ENCODE results near the gene TDRD12.

Gene TDRD12

DNA sequence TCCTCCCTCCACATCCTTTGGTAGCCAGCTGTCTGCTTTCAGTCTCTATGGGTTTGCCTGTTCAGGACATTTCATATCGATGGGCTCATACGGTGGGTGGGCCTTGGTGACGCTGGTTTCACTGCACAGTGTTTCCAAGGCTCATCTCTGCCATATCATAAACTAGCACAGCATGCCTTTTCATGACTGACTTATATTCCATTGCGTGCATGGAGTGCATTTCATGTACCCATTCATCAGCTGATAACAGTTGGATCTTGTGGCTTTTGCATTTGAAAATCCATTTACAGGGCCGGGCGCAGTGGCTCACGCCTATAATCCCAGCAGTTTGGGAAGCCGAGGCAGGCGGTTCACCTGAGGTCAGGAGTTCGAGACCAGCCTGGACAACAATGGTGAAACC lies 69.9 kb downstream of the TDRD12 start:
- H3K4me2 ChIP-seq (ENCODE audit: low read length): no peak overlapping the region
- H3K9ac ChIP-seq (ENCODE audit: low read length): no peak overlapping the region
- 0 out of 2 replicates have a peak, but pooled peaks cover 2% of the 10 kb centered on the region for H3K27me3 ChIP-seq (ENCODE audit: low read depth, low read length)
- H3K4me3 ChIP-seq (ENCODE audit: low read length): no peak overlapping the region
- no peak overlapping the region for H3K27ac ChIP-seq (ENCODE audit: low read length)
- TF ChIP-seq, protein P1, sequence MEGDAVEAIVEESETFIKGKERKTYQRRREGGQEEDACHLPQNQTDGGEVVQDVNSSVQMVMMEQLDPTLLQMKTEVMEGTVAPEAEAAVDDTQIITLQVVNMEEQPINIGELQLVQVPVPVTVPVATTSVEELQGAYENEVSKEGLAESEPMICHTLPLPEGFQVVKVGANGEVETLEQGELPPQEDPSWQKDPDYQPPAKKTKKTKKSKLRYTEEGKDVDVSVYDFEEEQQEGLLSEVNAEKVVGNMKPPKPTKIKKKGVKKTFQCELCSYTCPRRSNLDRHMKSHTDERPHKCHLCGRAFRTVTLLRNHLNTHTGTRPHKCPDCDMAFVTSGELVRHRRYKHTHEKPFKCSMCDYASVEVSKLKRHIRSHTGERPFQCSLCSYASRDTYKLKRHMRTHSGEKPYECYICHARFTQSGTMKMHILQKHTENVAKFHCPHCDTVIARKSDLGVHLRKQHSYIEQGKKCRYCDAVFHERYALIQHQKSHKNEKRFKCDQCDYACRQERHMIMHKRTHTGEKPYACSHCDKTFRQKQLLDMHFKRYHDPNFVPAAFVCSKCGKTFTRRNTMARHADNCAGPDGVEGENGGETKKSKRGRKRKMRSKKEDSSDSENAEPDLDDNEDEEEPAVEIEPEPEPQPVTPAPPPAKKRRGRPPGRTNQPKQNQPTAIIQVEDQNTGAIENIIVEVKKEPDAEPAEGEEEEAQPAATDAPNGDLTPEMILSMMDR (IDR thresholded peaks at IDR 0.05; ENCODE audit: low read depth, low read length): no peak
- no peak for TF ChIP-seq EZH2phosphoT487 (IDR thresholded peaks at IDR 0.05; ENCODE audit: low read depth)
- H3K36me3 ChIP-seq (replicated peaks; ENCODE audit: low read depth, low read length): no peaks in the 10 kb centered on the region
- no peaks in the 10 kb centered on the region for H3K9me3 ChIP-seq (ENCODE audit: insufficient read depth, low read length)
- no peaks in the 10 kb centered on the region for H3K79me2 ChIP-seq (ENCODE audit: low read length)
- H4K20me1 ChIP-seq (ENCODE audit: insufficient read depth, low read length): no peaks in the 10 kb centered on the region
- H3K4me1 ChIP-seq (ENCODE audit: low read length): no peaks in the 10 kb centered on the region
- H2AFZ ChIP-seq (ENCODE audit: low read depth, low read length): no peak overlapping the region

DNA sequence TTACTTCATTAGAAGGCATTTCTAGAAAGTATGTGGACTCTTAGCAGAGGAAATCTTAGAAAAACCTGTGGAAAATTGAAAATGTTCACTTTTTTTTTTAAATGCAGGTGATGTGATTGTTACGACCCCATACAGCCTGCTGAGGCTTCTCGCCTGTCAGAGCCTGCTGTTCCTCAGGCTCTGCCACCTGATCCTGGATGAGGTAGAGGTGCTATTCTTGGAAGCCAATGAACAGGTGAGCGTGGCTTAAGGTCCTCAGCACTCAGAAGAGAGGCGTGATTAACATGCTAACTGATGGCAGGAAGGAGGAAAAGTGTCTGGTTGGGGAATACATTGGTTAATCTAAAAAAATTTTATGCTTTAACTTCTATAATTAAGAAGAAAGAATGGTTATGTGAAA lies 78.6 kb downstream of the TDRD12 start:
- no peak overlapping the region for H3K4me2 ChIP-seq (ENCODE audit: low read length)
- H3K79me2 ChIP-seq (ENCODE audit: low read length): no peaks in the 10 kb centered on the region
- no peak for TF ChIP-seq EZH2phosphoT487 (IDR thresholded peaks at IDR 0.05; ENCODE audit: low read depth)
- TF ChIP-seq, protein P1 (IDR thresholded peaks at IDR 0.05; ENCODE audit: low read depth, low read length): no peak
- H3K36me3 ChIP-seq (replicated peaks; ENCODE audit: low read depth, low read length): no peaks in the 10 kb centered on the region
- H3K27me3 ChIP-seq (ENCODE audit: low read depth, low read length): 0 out of 2 replicates have a peak, but pooled peaks cover 2% of the 10 kb centered on the region
- H4K20me1 ChIP-seq (ENCODE audit: insufficient read depth, low read length): no peaks in the 10 kb centered on the region
- no peaks in the 10 kb centered on the region for H3K9me3 ChIP-seq (ENCODE audit: insufficient read depth, low read length)
- H3K4me1 ChIP-seq (ENCODE audit: low read length): no peaks in the 10 kb centered on the region
- no peak overlapping the region for H2AFZ ChIP-seq (ENCODE audit: low read depth, low read length)
- H3K4me3 ChIP-seq (ENCODE audit: low read length): no peak overlapping the region
- no peak overlapping the region for H3K27ac ChIP-seq (ENCODE audit: low read length)
- H3K9ac ChIP-seq (ENCODE audit: low read length): no peak overlapping the region

DNA sequence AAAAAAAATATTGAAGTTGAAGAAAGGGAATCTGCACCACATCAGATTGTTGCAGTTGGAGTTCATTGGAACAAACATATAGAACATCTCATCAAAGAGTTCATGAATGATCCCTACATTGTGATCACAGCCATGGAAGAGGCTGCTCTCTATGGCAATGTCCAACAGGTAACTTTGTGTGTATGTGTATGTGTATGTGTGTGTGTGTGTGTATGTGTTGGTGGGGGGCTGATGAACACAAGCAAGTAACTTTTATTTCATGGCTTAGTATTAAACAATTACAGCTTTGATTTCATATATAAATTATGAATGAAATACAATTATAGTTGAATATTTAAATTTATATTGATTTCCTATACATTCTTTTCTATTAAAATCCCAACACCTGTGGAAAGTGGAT lies 80.6 kb downstream of the TDRD12 start:
- H3K9me3 ChIP-seq (ENCODE audit: insufficient read depth, low read length): no peaks in the 10 kb centered on the region

DNA sequence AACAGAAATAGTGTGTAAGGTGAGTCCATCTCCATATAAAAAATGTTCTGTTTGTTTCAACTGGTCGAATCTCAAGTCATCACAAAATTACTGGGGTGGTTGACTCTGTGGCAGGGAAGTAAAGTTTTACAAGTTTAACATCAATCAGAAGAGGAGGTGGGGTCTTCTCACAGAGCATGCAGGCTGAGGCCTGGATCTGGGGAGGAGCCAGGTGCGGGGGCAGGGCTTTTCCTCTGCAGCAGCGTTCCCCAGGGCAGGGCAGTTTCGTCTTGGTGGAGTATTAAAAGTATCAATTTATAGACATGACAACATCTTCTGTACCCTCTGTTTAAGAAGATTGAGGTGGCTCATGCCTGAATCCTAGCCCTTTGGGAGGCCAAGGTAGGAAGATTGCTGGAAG lies 81.2 kb downstream of the TDRD12 start:
- H4K20me1 ChIP-seq (ENCODE audit: insufficient read depth, low read length): no peaks in the 10 kb centered on the region
- TF ChIP-seq EZH2phosphoT487 (IDR thresholded peaks at IDR 0.05; ENCODE audit: low read depth): no peak
- TF ChIP-seq, protein P1 (IDR thresholded peaks at IDR 0.05; ENCODE audit: low read depth, low read length): no peak
- H3K9me3 ChIP-seq (ENCODE audit: insufficient read depth, low read length): no peaks in the 10 kb centered on the region
- no peak overlapping the region for H3K9ac ChIP-seq (ENCODE audit: low read length)
- no peaks in the 10 kb centered on the region for H3K36me3 ChIP-seq (replicated peaks; ENCODE audit: low read depth, low read length)
- no peak overlapping the region for H3K4me3 ChIP-seq (ENCODE audit: low read length)
- no peaks in the 10 kb centered on the region for H3K79me2 ChIP-seq (ENCODE audit: low read length)
- no peak overlapping the region for H2AFZ ChIP-seq (ENCODE audit: low read depth, low read length)
- H3K27me3 ChIP-seq (ENCODE audit: low read depth, low read length): no peaks in the 10 kb centered on the region
- no peak overlapping the region for H3K27ac ChIP-seq (ENCODE audit: low read length)
- no peak overlapping the region for H3K4me2 ChIP-seq (ENCODE audit: low read length)
- H3K4me1 ChIP-seq (ENCODE audit: low read length): no peaks in the 10 kb centered on the region

More for the DNA sequence above, 80.6 kb downstream of the TDRD12 start:
- H3K4me3 ChIP-seq (ENCODE audit: low read length): no peak overlapping the region
- no peak overlapping the region for H3K27ac ChIP-seq (ENCODE audit: low read length)
- H3K9ac ChIP-seq (ENCODE audit: low read length): no peak overlapping the region
- no peaks in the 10 kb centered on the region for H3K27me3 ChIP-seq (ENCODE audit: low read depth, low read length)
- H4K20me1 ChIP-seq (ENCODE audit: insufficient read depth, low read length): no peaks in the 10 kb centered on the region
- TF ChIP-seq EZH2phosphoT487 (IDR thresholded peaks at IDR 0.05; ENCODE audit: low read depth): no peak
- TF ChIP-seq, protein P1 (IDR thresholded peaks at IDR 0.05; ENCODE audit: low read depth, low read length): no peak
- no peaks in the 10 kb centered on the region for H3K79me2 ChIP-seq (ENCODE audit: low read length)
- H3K36me3 ChIP-seq (replicated peaks; ENCODE audit: low read depth, low read length): no peaks in the 10 kb centered on the region
- H3K4me2 ChIP-seq (ENCODE audit: low read length): no peak overlapping the region
- H2AFZ ChIP-seq (ENCODE audit: low read depth, low read length): no peak overlapping the region
- H3K4me1 ChIP-seq (ENCODE audit: low read length): no peaks in the 10 kb centered on the region
